ENCODE data around the gene NRARP.

Gene NRARP

DNA sequence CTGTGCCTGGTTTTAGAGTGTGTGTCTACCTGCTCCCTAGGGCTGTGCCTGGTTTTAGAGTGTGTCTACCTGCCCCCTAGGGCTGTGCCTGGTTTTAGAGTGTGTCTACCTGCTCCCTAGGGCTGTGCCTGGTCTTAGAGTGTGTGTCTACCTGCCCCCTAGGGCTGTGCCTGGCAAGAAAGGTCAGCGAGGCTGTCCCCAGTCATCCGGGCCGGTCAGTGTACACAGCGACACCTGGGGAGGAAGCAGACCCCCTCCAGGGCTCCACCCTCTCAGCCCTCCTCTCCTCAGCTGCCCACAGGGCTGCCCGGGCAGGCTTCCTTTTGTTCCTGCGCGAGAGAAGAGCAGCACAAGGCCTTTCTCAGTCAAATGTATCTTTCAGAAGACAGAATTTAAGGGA lies 4.1 kb downstream of the NRARP start:
- no peak for DNase-seq

DNA sequence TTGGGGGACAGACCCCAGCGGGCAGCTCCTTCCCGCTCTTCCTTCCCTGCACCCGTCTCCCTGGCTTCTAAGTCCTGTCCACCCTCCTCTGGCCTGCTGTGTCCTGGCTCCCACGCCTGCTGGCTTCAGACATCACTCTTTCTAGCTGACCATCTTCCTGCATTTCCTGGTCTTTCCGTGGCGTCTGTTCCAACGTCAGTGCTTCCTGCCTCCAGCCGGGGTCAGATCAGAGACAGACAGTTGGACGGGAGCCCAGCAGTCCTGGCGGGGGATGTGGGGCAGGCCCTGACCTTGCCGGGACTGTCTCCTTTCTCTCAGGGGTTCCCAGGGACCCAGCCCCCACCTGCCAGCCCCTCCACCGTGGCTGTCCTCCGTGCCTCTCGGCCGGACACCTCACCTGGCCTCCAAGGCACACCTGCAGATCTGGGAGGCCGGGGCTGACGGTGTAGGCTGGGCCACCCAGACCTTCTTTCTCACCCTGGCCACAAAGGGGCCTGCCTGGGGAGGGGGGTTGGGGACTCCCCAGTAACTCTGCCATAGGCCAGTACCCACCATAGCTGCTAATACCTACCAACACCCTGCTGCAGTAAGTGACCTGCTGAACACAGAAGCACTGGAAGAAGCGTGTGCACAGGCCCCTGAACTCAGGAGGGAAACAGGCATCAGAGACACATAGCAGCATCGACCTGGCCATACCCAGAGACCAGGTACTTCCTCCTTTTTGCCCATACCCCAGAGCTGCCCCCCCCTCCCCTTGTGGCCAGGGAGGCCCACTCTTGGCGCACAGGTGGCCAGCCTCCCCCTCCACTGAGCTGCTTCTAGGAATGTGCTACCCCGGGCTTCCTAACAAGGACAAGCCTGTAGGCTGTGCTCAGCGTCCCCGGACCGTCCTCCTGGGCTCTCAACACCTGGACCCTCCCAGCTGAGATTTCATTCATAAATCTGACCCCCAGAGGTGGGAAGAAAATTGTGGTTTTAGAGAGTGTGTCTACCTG lies 5.1 kb downstream of the NRARP start:
- no peak for DNase-seq

DNA sequence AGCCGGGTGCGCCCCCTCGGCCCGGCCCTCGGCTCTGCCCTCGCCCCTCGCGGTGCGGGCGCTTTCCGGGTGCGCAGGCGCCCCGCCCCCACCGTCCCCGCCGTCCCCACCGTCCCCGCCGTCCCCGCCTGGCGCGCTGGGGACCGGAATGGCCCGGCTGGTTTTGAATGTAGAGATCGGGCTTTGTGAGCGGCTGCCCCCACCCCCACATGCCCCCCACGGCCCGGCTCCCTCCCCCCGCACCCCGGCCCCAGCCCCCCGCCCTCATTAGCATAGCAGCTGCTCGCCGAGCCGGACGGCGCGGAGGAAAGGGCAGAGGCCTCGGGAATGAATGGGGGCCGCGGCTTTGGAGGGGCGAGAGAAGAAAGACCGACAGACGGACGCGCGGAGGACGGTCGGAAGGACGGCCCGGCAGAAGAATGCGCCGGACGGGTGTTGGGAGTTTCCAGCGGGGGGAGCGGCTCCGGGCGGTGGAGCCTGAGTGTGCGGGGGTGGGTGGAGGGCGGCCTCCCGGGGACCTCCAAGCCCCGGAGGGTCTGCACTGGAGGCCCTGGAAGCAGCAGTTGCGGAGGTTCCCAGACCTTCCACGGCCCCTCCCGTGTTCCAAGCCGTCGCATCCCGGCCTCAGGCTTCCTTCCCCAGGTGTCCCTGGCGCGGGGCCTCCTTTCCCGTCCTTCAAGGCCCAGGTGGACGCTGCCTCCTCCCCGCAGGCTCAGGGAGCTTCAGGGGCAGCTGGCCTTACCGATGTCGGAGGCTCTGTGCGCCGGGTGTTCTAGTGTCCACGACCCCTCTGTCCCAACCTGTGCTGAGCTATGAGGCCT lies 6.0 kb downstream of the NRARP start:
- DNase-seq: no peak

DNA sequence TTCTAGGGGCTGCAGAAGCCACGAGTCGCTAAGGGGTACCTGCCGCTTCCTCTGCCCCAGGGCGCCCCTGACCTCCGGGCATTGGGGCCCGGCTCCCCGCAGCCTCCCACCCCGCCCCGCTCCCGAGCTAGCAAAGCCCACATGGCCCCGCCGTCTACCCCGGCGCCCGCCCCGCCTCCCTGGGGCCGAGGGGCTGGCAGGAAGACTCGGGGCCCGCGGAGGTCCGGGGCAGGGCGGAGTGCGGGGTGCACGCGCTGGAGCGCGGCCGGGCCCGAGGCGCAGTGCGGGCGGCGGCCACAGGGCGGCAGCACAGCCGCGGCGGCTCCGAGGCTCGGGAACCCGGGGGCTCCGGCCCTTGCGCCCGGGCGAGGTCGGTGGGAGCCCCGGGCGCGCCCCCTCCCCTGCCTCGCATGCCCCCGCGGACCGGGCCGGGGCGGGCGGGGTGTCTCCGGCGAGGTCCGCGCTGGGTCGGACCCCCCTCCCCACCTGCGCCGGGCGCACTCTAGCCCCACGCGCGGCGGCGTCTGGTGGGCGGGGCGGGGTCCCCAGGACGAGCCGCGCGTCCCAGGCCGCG lies 6.7 kb downstream of the NRARP start:
- no peak for DNase-seq

DNA sequence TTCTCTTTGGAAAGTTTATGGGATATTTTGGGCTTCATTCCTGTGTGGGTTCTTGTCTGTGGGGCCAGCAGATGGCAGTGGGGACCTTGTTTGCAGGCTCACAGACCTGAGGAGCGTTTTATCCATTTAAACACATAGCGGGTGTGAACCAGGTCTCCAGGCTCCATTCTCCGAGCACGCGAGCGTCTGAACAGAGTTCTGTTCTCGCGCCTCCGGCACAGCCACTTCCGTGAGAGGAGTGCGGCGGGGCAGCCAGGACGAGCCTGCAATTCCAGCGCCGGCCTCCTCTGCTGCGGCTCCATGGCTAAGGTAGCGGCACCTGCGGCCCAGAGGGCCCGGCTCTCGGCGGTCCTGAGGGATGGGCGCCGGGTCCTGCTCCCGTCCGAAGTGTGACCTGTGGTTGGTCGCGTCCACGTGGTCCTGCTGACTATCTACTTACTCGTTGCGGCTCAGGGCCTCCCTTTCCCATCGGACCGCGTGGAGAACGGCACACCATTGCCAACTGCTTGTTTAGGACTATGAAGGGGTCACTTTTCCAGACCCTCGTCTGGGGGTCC lies 7.3 kb downstream of the NRARP start:
- no peak for DNase-seq

DNA sequence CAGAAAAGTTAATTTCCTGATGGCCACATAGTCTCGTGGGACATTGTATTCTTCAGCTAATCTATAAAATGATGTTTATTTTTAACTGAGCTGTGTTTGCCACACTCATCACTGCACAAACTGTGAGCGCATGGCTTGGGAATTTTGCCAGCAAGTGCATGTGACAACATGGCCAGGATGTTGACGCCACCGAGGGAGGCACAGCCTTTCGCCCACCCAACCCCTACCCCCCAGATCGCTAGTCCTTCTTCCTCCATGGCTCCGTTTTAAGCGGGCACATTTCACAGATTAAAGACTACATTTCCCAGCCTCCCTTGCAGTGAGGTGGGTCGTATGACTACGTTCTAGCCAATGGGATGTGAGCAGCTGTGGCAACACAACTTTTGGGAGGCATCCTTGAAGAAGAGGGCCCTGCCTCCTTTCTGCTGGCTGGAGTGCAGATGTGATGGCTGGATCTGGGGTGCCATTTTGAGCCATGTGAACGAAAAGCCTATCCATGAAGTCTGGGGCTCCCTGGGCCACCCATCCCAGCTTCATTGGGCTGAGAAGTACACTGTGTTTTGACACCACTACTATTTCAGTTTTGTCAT lies 7.9 kb downstream of the NRARP start:
- DNase-seq: no peak

DNA sequence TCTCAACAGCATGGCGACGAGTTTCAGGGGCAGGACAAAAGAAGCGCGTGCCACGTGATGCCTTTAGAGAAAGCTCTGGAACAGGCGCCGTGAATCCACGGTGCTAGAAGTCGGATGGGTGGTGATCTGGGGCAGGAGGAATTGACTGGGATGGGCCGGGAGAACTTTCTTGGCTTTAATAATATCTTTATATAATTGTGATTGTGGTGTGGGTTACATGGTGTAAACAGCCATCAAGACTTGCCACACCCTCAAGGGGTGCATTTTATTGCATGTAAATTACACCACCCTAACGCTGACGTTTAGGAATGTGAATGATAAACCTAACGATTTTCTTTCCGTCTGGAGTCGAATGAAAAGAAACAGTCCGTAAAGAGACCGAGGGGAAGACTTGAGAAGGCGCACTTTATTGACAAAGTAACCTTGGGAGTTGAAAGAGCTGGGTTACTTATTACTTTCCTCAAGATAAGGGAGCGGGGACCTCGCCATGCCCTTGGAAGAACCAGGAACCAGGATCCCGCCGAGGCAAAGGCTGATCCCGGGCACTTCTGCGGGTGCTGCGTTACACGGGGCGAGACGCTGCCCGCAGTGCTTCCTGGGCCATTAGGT lies 8.5 kb downstream of the NRARP start:
- DNase-seq: no peak

DNA sequence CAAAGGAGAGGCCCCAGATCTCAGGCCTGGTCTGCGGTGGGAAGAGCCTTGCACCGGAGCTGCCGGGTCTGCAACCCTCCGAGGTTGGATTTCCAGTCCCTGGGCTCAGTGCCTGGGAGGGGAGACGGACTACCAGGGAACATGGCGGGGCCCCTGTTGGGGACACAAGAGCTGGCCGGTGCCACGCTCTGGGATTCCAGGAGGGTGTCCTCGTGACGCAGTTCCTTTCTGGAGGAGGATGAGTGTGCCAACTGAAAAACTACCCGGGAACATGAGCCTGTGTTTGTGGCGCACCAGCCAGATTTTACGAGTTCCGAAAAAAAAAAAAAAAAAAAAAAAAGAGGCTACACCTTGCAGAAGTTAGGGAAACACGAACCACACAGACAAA lies 9.0 kb downstream of the NRARP start:
- no peak for DNase-seq

DNA sequence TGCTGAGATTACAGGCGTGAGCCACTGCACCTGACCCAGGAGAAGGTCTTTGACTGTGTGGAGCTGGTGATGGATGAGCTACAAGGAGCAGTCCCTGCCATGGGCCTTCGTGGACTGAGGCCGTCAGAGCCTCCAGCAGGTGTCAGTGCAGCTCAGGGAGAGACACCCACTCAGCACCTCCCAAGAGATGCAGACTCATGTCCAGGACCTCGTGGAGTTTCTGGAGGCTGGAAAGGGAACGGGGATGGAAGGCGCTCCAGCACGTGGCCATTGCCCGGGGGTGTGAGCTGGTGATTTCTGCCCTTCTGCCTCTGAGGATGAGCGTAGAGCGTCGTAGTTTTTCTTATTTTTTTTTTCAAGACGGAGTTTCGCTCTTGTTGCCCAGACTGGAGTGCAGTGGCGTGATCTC lies 15.1 kb downstream of the NRARP start:
- DNase-seq: no peak

DNA sequence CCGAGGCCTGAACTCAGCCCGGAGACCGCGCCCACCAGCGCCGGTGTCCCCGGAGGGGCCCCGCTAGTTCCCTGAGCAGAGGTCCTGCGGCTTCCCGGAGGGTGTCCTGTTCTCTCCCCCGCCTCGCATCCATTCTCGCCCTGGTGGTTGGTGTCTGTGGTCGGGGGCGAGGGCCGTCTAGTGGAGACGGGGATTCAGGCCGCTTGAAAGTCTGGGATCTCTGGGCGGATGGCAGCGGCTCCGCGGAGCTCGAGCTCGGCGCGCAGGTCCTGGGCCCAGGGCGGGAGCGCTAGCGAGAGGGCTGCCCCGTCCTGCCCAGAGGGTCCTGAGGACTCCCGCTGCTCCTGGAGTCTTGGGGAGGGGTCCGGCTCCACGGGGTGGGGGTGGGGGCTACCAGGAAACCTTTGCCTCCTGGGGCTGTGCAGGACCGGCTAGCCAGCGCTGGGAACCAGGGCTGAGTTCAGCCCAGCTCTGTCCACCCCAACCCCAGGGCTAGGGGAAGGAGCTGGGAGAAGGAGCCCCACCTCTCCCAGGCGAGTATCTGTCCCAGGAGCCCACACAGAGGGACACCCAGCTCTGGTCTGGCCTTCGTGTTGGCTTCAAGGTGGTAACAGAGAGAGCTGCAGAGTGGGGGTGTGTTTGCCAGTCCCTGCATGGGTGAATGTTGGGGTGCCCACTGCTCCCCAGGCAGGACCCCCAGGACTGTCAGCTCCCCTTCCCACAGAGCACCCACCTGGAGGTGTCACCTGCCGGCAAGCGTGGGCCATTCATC lies 20.5 kb downstream of the NRARP start:
- DNase-seq: no peak

DNA sequence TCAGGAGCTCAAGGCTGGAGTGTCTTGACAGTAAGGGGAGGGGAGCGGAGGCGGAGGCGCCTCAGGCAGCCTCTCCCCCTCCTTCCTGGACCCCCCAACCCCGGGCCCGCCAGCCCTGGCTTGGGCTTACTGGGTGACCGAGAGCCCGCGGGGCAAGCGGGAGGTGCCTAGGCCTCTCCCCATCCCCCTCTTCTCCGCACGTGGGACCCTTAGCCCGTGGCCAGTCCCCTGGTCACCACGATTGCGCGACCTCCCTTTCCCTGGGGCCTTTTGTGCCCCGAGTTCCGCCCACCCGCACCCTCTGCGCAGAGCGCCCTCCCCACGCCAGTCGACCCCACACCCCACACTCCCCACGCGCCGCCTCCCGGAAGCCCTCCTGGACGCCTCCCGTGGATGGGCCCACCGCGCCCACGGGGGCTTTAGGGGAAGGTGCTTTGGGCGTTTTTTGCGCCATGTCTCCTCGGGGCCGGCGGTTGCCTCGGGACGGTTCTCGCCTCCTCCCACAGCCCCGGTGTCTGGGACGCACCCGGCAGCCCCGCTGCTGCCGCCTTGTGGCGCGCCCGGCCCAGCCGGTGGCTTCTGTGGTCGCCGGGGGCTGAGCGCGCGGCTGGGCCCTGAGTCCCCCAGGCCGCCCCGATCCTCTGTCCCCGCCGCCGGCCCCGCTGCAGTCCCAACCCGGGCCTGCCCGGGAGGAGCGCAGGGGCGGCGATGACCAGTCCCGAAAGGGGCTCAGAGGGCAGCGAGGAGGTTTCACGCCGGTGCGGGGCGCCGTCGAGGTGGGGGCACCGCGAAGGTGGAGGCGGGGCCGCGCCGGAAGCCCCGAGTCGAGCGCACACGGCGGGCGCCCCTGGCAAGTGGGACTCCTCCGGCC lies 21.4 kb downstream of the NRARP start:
- no peak for DNase-seq

DNA sequence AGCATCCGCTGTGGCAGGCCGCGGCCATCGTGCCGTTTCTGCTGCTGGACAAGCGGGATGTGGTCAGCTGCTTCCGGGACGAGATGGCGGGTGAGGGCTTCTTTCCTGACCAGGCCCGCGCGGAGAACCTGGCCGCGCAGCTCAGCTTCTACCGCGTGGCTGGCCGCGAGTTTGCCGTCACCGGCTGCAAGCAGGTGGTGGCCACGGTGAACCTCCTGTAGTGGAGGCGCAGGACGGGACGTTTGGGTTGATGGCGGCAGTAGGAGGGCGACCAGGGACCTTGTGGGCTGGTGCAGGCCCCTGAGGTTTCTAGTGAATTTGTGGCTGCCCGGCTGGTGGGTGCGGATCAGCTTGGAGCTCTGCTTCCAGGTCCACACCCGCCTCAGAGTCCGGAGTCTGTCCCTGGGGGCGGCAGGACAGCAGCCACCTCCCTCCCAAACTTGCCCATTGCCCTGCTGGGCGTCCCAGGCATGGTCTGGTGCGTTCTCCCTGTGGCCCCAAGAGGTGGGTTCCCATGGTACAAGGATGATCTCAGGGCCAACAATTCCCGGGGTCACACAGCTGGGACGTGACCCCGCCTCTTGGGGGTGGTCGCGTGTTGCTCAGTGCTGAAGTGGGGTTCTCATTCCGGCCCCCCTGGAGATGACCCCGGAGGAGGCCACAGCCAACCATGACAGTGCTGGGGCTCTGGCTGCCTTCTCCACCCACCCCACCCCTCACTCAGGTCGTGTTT lies 22.2 kb downstream of the NRARP start:
- DNase-seq: no peak

DNA sequence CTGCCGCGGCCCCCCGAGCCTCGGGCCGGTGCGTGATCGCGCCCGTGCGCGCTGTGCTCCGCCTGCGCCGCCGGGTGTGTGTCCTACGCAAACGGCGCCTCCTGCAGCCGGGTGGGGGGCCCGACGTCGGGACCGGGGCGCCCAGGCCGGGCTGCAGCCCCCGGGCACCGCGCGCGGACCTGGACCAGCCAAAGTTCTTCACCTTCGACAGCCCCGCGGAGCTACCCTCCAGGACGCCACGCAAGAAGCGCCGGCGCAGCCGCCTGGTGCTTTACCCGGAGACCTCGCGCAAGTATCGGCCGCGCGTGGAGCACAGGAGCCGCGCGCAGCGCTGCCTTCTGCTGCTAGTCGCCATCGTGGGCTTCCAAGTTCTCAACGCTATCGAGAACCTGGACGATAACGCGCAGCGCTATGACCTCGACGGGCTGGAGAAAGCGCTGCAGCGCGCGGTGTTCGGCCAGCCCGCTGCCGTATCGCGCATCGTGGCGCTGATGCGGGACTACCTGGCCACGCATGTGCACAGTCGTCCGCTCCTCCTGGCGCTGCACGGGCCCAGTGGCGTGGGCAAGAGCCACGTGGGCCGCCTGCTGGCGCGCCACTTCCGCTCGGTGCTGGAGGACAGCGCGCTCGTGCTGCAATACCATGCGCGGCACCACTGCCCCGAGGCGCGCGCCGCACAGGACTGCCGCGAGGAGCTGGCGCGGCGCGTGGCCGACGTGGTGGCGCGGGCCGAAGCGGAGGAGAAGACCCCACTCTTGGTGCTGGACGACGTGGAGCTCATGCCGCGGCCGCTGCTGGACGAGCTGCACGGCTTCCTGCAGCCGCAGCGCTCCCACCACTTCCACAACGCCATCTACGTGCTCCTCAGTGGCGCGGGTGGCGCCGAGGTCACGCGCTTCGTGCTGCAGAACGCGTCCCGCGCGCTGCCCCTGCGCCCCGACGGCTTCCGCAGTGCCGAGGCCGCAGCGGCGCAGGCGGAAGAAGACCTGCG lies 23.1 kb downstream of the NRARP start:
- no peak for DNase-seq

DNA sequence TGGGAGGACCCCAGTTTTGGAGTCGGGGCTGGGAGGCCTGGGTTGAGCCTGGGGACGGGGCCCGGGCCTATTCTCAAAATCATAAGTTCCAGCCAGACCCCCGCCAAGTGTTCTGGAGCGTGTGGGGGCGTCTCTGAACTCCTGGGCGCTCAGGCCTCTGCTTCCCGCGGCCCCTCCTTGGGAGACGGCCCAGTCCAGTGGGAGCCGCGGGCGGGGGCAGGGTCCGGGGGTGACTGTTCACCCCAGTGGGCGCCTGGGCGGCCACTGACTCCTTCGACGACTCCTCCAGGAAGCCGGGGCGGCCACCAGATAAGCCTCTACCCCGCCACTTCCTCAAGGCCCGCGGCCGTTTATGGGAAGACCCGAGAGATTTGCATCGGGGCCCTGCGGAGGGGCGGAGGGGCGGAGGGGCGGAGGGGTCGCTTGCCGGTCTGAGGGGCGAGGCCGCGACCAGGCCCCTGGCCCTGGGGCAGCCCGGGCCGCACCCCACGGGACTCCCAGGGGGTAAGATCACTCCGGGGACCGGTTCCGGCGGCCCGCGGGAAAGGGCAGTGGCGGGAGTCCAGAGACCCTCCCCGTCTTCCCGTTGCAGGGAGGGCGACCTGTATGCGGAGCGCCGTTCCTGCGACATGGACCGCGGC lies 23.9 kb downstream of the NRARP start:
- no peak for DNase-seq

DNA sequence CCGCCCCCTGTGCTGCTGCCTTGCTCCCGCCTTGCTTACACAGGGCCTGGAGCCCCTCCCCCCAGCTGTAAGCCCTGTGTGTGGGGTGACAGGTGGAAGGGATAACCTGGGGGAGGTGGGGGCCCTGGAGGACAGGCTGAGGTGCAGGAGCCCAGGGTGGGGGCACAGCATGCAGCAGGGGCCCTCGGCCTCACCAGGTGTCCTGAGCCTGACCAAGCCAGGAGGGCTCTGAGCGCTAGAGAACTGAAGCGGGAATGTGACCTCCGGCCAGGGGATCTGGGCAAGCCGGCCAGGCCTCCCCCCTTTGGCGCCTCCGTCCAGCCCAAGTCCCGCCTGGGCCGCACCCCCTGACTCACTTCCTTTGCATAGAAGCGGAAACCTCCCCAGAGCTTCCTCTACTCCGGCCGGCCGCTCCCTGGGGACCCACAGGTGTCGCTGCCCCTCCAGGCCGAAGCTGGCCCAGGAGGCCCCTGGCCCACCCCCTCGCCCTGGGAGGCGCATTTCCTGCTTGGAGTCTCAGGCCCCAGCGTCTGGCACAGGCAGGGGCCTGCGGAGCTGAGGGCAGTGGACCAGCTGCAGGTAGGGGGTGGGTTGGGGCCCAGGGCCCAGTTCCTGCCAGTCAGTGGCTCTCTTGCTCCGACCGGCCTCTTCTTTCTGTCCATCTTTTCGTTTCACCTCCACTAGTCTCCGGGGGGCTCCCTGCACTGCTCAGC lies 24.6 kb downstream of the NRARP start, which contains the start of gene TOR4A:
Gene TOR4A (plus strand): TSS at position 398 of the 713 bp plus-strand sequence. CDS start 964 bp downstream, outside the sequence.
- DNase-seq: peak; percentile 76

DNA sequence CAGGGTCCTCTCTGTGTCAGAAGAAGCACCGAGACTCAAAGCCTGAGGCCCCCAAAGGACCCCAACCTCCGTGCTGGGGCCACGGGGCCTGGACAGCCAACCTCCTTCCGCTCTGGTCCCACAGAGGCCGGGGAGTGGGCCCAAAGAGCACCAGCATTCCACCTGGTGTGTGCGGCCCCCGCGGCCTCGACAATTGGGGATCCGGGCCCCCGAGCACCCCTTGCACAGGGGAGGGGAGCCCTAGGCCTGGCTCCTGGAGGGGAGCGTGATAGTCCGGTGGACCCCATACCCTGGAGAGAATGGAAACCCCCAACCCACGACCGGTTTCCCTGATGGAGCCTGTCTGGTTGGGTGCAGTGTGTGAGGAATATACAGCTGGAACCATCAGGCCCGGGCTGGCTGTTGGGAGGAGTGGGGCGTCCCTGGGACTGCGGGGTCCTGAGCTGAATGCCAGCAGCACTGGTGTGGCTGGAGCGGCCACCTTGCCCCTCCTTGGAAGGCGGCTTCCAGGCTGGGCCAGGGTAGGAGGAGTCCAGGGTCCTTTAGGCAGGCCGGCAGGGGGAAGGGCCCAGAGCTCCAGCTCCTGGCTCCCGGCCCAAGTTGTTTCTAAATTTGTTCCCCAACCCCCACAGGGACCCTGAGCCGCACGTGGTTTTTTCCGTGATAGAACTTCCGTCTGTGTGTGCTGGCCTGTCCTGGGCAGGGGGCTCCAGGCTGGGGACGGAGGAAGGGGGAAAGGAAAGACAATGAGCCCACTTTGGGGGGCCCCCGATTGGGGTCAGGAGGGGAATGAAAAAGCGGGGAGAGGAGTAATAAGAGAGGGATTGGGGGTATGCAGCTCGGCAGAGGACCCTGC lies 25.4 kb downstream of the NRARP start:
- DNase-seq: peak; percentile 63
